ENCODE data around the gene NPL.

NPL gene

DNA sequence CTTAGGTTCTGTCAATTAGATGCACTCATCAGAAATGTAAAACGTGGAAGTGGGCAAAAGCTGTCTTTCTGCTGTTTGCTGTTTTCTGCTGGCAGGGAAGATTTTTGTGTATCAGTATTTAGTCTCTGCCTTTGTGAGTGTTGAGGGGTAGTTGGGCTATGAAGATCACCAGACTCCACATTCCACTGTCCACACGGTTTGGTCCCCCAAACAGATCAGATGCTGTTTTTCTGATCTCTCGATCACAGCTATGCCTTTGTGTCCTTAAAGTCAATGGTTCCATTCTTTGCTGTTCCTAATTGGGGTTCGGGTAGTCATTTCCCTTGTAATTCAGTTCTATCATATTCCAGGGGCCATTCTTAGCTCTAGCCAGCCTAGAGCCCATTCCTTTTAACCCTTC lies 27.0 kb upstream of the NPL start:
- H3K4me3 ChIP-seq, result no peak overlapping the region
- peaks cover 0 to 6% (median 2%) of the 10 kb centered on the region in 4 donors for H3K4me1 ChIP-seq
- H3K27ac ChIP-seq, result no peak overlapping the region
- no peaks in the 10 kb centered on the region for H3K27me3 ChIP-seq
- intact Hi-C loops (cut with DNase I; ENCODE audit: low total_unique reads), result no loop called here
- H3K9me3 ChIP-seq, result no peaks in the 10 kb centered on the region
- TF ChIP-seq, protein P1, sequence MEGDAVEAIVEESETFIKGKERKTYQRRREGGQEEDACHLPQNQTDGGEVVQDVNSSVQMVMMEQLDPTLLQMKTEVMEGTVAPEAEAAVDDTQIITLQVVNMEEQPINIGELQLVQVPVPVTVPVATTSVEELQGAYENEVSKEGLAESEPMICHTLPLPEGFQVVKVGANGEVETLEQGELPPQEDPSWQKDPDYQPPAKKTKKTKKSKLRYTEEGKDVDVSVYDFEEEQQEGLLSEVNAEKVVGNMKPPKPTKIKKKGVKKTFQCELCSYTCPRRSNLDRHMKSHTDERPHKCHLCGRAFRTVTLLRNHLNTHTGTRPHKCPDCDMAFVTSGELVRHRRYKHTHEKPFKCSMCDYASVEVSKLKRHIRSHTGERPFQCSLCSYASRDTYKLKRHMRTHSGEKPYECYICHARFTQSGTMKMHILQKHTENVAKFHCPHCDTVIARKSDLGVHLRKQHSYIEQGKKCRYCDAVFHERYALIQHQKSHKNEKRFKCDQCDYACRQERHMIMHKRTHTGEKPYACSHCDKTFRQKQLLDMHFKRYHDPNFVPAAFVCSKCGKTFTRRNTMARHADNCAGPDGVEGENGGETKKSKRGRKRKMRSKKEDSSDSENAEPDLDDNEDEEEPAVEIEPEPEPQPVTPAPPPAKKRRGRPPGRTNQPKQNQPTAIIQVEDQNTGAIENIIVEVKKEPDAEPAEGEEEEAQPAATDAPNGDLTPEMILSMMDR (IDR thresholded peaks at IDR 0.05), result no peak
- no peak for DNase-seq
- no peaks in the 10 kb centered on the region for H3K36me3 ChIP-seq

DNA sequence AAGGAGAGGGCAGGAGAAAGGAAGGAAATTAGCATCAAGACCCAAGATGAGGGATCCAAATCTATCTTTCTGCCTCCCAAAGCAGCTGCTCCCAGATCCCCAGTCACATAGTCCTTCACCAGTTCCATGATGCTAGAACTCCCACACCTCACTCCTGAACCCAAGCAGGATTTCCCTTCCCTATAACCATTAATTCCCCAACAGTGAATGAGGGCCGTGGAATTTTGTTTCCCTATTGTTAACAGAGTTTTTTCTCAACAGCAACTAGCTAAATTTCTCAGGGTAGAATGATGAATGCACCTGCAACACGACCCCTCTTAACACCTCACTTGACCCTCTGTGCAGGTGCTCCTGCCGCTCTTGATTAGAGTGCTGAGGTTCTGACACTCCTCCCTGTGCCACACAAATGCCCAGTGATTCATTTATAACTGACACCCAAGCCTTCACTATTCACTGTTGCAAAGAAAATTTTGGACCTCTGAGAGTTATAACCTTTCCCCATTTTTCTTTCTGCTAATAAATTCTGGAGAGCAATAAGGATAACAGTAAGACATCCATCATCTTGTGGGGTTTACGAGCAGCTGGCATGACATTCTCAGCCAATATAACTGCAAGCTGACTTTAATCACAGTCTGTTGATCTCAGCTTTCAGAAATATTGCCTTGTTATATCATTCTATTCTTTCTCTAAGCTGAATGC lies 25.4 kb upstream of the NPL start:
- Histone ChIP-seq H3K36me3 (no peaks in the 10 kb centered on the region), H3K27me3 (no peaks in the 10 kb centered on the region), H3K4me3 (no peak overlapping the region), H3K27ac (no peak overlapping the region), H3K9me3 (no peaks in the 10 kb centered on the region), H3K4me1 (peaks cover 0 to 6% (median 2%) of the 10 kb centered on the region in 4 donors)
- intact Hi-C loops (cut with DNase I; ENCODE audit: low total_unique reads), result no loop called here
- TF ChIP-seq, protein P1 (IDR thresholded peaks at IDR 0.05), result no peak
- DNase-seq, result no peak

DNA sequence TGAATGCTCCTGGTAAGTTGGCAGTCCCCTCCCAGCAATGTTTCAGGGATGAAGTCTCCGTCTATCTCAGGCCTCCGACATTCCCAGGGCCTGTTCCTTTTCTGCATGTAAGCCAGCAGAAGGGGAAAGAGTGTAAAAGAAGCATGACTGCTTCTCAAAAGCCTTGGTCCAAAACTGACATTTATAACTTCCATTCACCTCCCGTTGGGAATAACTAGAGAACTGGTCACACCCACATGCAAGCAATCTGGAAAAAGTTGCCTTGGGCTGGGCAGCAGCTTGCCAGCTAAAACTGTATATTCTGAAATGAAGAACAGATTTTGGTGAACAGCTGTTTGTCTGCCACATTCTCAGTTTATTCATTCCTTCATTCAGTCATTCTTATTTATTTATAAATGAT lies 24.2 kb upstream of the NPL start:
- Histone ChIP-seq H3K4me3 (no peak overlapping the region), H3K36me3 (no peaks in the 10 kb centered on the region), H3K27me3 (no peaks in the 10 kb centered on the region), H3K27ac (no peak overlapping the region), H3K4me1 (peaks cover 0 to 6% (median 2%) of the 10 kb centered on the region in 4 donors), H3K9me3 (no peaks in the 10 kb centered on the region)
- DNase-seq, result no peak
- intact Hi-C loops (cut with DNase I; ENCODE audit: low total_unique reads), result no loop called here
- TF ChIP-seq, protein P1 (IDR thresholded peaks at IDR 0.05), result no peak

DNA sequence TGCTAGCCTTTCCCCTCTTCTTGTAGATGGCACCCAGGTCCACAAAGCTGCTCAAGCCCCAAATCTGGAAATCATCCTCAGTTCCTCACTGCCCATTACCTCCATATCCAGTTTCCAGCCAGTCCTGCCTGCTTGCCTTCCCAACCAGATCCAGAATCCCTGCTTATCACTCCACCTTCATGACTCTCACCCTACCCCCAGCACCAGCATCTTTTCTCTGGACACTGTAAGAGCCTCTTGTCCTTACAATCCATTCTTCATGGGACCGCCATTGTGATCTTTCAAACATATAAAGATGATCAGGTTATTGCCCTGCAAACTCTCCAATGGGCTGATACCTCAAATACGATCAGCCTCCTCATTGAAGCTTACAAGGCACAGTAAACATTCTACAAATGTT lies 23.5 kb upstream of the NPL start:
- intact Hi-C loops (cut with DNase I; ENCODE audit: low total_unique reads), result no loop called here
- no peak for DNase-seq
- Histone ChIP-seq H3K27ac (no peak overlapping the region), H3K9me3 (no peaks in the 10 kb centered on the region), H3K4me1 (peaks cover 0 to 6% (median 2%) of the 10 kb centered on the region in 4 donors), H3K4me3 (no peak overlapping the region), H3K27me3 (no peaks in the 10 kb centered on the region), H3K36me3 (no peaks in the 10 kb centered on the region)
- TF ChIP-seq, protein P1 (IDR thresholded peaks at IDR 0.05), result no peak

- H3K36me3 ChIP-seq, result no peaks in the 10 kb centered on the region
- peaks cover 0 to 6% (median 2%) of the 10 kb centered on the region in 4 donors for H3K4me1 ChIP-seq
- TF ChIP-seq, protein P1 (IDR thresholded peaks at IDR 0.05), result no peak
- intact Hi-C loops (cut with DNase I; ENCODE audit: low total_unique reads), result no loop called here
- no peak for DNase-seq
- H3K4me3 ChIP-seq, result no peak overlapping the region
- H3K27ac ChIP-seq, result no peak overlapping the region
- no peaks in the 10 kb centered on the region for H3K27me3 ChIP-seq
- no peaks in the 10 kb centered on the region for H3K9me3 ChIP-seq
Measured at GRCh38 chr1:182766881-182767645, 22.5 kb upstream of the NPL start.

Measured in tibial artery (tissue), 4 donors.